Astrocyte of the cerebellum (primary cell): ENCODE data around the gene GREB1.

ENCODE experiments used
- DNase-seq: peaks from one replicate; pipeline ENCODE4 v3.0.0-alpha.2; 2011; ENCODE audit warnings: low read depth
- H3K4me3 ChIP-seq: 2 replicates; pipeline ENCODE4 v1.5.1; 2011; ENCODE audit warnings: mild to moderate bottlenecking, low read depth, low read length, moderate library complexity
- CTCF ChIP-seq: IDR thresholded peaks from 2 replicates; pipeline ENCODE4 v1.5.1; 2012; ENCODE audit warnings: low read length, low read depth, moderate library complexity, mild to moderate bottlenecking; ENCODE audit errors: missing control alignments
- in situ Hi-C: cut with HindIII; loops from 2 replicates; pipeline ENCODE4 v1.10.0; 2017; ENCODE audit warnings: low sequenced_read_pairs

The GREB1 gene

GRCh38 chr2:11672407-11672806 is 138.6 kb downstream of the GREB1 start:
- DNase-seq = no peak
- H3K4me3 ChIP-seq = no peak overlapping the region
- no peak for TF ChIP-seq CTCF
- in situ Hi-C loops = no loop called here

GRCh38 chr2:11674983-11675382 is 141.1 kb downstream of the GREB1 start:
- H3K4me3 ChIP-seq = no peak overlapping the region
- no peak for TF ChIP-seq CTCF
- in situ Hi-C loops = loop anchor here (25.0 kb wide), 1 partner anchor 112 kb away; no protein-coding TSS in a partner anchor
- DNase-seq = no peak

GRCh38 chr2:11675423-11676112 is 141.7 kb downstream of the GREB1 start:
- TF ChIP-seq CTCF = no peak
- in situ Hi-C loops = loop anchor here (25.0 kb wide), 1 partner anchor 112 kb away; no protein-coding TSS in a partner anchor
- no peak for DNase-seq
- H3K4me3 ChIP-seq = no peak overlapping the region

GRCh38 chr2:11676640-11677039 is 142.8 kb downstream of the GREB1 start:
- no peak overlapping the region for H3K4me3 ChIP-seq
- no peak for DNase-seq
- no peak for TF ChIP-seq CTCF
- in situ Hi-C loops = loop anchor here (25.0 kb wide), 1 partner anchor 111 kb away; no protein-coding TSS in a partner anchor

GRCh38 chr2:11677136-11678055 is 143.6 kb downstream of the GREB1 start:
- DNase-seq = no peak
- H3K4me3 ChIP-seq = no peak overlapping the region
- no peak for TF ChIP-seq CTCF
- in situ Hi-C loops = loop anchor here (25.0 kb wide), 1 partner anchor 110 kb away; no protein-coding TSS in a partner anchor

GRCh38 chr2:11678306-11678960 is 144.6 kb downstream of the GREB1 start:
- no peak for TF ChIP-seq CTCF
- DNase-seq = no peak
- in situ Hi-C loops = loop anchor here (25.0 kb wide), 1 partner anchor 109 kb away; no protein-coding TSS in a partner anchor
- H3K4me3 ChIP-seq = no peak overlapping the region
